Measurements from ENCODE around the gene CIC.

CIC gene

DNA sequence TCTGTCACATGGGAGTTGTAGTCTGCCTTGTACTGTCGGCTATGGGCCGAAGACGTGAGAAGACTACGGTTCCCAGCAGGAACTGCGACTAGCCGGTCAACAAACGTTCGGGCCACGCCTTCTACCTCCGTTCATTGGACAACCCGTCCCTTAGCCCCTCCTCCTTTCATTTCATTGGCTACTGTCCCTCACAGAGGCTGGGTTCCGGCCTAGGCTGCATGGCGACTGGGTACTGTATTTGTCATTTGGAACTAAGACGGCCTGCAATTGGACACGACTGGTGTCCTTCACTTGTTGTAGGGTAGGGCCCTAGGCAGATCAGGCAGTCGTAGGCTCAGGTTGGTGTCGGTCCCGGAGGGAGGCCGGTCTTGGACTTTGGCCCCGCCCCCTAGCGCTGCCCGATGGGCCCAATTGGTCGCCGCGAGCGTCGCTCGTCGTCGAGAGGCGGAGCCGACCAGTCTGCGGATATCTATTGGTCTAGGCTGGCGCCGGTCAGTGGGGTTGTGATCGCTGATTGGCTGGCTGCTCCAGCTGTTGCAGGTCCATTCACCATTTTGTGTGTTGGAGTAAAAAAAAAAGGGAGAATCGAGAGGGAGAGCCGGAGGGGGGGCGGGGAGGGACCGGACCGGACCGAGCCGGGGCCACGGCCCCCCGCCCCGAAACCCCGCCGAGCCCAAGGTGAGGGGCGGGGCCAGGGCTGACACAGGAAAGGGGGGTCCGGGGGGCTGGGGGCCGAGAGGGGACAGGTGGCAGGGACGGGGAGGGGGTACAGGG, at the start of gene CIC:
CIC (plus strand) TSS at position 549 of the 774 bp plus-strand sequence. CDS start 2,532 bp downstream, outside the sequence.
- peak; percentile 98 for DNase-seq (ENCODE audit: low read depth)

DNA sequence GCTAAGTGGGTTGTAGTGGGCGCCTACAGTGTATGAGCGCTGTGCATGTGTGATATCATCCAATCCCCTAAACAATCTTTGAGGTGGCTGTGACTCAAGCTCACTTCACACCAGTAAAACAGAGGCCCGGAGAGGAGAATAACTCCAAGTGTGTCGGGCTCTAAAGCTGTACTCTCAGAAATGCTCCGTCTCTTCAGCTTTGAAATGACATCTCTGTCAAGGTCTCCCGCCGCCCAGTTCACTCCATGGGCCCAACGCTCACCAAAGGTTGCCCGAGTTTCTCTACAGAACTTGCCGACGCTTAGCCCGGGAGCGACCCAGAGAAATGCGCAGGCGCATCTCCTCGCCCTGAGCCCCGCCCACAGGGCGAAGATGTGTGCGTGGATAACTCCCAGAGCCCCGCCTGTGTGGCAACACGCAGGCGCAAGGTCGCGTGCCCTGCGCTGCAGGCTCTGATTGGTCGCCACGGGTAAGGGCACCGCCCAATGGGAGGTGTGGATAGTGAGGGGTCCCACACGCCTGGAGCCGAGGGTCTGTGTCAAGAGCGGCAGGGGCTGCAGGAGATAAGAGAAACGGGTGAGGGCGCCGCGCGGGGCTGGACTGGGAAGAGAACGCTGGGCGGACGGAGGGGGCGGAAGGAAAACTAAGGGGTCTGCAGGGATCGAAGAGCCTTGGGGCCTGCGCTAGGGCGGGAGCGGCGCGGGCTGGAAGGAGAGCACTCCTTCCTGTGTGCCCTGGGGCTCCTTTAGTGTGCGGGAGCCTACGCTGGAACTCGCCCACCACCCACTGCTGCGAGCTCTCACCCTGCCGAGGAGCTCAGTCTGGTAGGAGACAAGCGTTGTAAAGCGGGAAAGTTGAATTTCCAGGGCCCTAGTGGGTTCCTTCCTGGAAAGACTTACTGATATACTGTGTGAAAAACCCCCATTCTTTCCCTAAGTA, 49.0 kb upstream of the CIC start, which contains the start of gene ZNF526:
ZNF526 (plus strand) TSS at position 501 of the 939 bp plus-strand sequence. CDS start 4,092 bp downstream, outside the sequence.
- DNase-seq (ENCODE audit: low read depth) = peak; percentile 95

- no peak for DNase-seq (ENCODE audit: low read depth)
These were observed 48.3 kb upstream of the CIC start for GRCh38 chr19:42220751-42221097.

DNA sequence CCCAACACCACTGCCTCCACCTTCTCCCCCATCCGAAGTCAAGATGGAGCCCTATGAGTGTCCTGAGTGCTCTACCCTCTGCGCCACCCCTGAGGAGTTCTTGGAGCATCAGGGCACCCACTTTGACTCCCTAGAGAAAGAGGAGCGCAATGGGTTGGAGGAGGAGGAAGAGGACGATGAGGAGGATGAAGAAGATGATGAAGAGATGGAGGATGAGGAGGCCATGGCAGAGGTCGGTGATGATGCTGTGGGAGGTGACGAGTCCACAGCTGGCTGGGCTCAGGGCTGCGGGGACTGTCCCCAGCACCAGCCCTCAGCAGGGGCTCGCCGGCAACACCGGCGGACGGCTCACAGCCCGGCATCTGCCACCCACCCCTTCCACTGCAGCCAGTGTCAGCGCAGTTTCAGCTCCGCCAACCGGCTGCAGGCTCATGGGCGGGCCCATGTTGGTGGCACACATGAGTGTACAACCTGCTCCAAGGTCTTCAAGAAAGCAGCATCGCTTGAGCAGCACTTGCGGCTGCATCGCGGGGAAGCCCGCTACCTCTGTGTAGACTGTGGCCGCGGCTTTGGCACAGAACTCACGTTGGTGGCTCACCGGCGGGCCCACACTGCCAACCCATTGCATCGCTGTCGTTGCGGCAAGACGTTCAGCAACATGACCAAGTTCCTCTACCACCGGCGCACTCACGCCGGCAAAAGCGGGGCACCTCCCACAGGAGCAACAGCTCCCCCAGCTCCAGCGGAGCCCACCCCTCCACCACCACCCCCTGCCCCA, 43.9 kb upstream of the CIC start:
- DNase-seq (ENCODE audit: low read depth) = no peak

DNA sequence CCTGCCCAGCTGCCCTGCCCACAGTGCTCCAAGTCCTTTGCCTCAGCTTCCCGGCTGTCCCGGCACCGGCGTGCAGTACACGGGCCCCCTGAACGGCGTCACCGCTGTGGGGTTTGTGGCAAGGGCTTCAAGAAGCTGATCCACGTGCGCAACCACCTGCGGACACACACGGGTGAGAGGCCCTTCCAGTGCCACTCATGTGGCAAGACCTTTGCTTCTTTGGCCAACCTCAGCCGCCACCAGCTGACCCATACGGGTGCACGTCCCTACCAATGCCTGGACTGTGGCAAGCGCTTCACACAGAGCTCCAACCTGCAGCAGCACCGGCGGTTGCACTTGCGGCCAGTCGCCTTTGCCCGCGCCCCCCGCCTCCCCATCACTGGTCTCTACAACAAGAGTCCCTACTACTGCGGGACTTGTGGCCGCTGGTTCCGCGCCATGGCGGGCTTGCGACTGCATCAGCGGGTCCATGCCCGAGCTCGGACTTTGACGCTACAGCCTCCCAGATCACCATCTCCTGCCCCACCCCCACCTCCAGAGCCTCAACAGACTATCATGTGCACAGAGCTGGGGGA, 43.2 kb upstream of the CIC start:
- no peak for DNase-seq (ENCODE audit: low read depth)

DNA sequence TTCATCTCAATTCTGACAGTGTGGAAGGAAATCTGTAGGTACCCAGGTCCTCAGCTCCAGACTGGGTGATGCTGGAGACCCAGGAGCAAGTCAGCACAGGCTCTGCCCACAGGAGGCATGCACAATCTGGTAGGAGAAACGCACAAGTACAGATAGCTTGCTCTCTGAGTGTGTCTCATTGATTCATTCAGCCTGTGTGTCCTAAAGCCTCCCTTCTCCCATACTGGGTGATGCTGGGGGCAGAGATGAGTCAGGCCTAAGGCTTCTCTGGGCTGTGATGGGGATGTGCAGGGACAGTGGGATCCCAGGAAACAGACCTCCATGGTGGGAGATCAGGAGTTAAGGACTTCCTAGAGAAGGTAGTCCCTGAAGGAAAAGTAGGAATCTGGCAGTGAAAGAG, 42.2 kb upstream of the CIC start:
- DNase-seq (ENCODE audit: low read depth) = no peak

DNA sequence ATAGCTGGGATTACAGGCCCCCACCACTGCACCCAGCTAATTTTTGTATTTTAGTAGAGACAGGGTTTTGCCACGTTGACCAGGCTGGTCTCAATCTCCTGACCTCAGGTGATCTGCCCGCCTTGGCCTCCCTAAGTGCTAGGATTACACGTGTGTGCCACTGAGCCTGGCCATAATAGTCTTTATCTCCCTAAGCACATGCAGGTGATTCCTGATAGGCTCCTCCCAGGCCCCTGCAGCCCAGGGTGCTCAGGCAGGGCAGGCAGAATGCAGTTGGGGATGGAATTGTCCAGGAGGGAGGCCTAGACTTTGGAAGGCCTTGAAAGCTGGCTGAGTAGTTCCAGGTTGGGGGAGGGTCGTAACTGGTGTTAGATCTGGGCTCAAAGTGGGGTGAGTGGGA, 40.4 kb upstream of the CIC start:
- no peak for DNase-seq (ENCODE audit: low read depth)

GRCh38 chr19:42229301-42229854, 39.7 kb upstream of the CIC start:
- no peak for DNase-seq (ENCODE audit: low read depth)

GRCh38 chr19:42229855-42230351, 39.1 kb upstream of the CIC start:
- DNase-seq (ENCODE audit: low read depth) = no peak

- DNase-seq (ENCODE audit: low read depth) = no peak
These were observed 38.5 kb upstream of the CIC start for GRCh38 chr19:42230571-42230970.

DNA sequence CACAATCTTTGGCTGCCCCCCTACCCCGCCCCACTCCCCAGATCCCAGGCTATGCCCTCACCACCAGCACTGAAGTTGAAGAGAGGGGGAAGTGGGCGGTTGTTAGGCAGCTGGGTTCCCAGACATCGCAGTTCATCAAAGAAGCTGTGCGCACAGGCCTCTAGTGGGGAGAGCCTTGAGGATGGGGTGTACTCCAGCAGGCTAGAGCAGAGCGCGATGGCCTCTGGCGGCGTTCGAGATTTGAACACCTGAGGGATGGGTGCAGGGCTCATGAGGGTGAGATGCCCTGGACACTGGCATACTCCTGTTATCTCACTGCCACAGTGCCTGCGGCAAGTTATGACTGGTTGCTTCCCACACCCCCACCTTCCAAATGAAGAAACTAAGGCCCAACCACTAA, 36.6 kb upstream of the CIC start:
- no peak for DNase-seq (ENCODE audit: low read depth)

- DNase-seq (ENCODE audit: low read depth) = no peak
These were observed 35.9 kb upstream of the CIC start for GRCh38 chr19:42233106-42233505.

DNA sequence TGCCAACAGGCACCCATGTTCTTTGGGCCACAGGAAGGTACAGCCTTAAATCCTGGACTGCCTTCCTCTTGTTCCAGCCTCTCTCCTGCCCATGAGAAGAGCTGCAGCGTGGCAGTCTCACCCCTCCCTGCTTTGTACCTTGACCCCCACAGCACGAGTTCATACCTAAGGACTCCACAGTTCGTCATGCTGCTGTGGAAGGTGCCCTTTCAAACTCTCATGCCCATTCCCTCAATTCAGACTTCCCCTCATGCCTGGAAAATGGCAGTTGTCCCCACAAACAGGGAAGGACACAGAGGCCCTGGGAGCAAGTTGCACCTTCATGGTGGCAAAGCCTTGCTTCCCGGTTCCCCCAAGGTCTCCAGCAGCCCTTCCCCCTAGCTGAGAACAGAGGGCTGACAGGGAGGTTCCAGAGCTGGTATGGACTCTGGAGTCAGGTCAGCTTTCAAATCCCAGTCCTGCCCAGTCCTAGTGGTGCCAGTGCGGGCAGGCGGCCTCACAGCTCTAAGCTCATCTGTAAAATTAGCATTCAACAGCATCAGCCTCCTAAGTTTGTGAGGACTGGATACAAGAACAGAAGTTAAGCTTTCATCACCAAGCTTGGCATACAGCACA, 35.3 kb upstream of the CIC start:
- no peak for DNase-seq (ENCODE audit: low read depth)

DNA sequence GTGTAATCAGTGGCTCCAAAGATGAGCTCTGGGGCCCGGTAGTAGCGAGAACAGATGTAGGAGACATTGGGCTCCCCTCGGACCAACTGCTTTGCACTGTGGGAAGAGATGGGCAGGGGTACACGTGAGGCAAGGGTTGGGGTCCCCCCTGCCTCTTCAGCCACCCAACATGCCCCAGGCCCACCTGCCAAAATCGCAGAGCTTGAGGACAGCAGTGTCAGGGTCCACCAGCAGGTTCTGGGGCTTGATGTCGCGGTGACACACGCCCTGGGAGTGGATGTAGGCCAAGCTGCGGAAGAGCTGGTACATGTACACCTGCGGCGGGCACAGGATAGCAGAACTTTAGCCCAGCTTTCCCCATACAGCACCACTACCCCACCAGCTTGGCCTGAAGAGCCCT, 34.7 kb upstream of the CIC start:
- DNase-seq (ENCODE audit: low read depth) = no peak

GRCh38 chr19:42235181-42235580, 33.9 kb upstream of the CIC start:
- no peak for DNase-seq (ENCODE audit: low read depth)

GRCh38 chr19:42239544-42240220, 29.4 kb upstream of the CIC start:
- DNase-seq (ENCODE audit: low read depth) = no peak

- DNase-seq (ENCODE audit: low read depth) = no peak
These were observed 27.8 kb upstream of the CIC start for GRCh38 chr19:42241279-42241678.

DNA sequence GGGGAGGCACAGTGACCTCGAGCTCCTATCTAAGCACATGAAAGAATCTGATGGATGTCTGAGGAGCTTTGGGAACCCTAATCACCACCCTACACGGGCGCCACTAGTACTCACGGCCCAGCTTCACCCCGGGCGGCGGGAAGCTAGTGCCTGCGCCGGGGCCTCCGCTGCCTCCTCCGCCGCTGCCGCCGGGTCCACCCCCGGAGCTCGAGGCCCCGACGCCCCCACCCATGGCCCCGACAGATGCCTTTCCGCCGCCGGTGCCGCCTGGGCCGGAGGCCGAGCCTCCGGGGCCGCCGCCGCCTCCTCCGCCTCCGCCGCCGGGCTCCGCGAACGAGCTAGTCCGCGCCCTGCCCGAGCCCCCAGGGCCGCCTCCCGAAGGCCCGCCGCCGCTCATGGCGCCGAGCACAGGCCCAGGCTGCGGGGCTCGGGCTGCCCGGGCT, 27.0 kb upstream of the CIC start:
- DNase-seq (ENCODE audit: low read depth) = no peak

- peak; percentile 89 for DNase-seq (ENCODE audit: low read depth)
These were observed 26.3 kb upstream of the CIC start, which contains the start of gene GSK3A for GRCh38 chr19:42242512-42243409. Gene GSK3A, minus strand, starts transcription at chr19:42242602. Its CDS starts 137 bp downstream, at chr19:42242465.

Measured in activated T-cell treated with anti-CD3 and anti-CD28 coated beads for 1 hour (primary cell).